SK-N-SH (cell line): ENCODE results near the gene RGS14.

ENCODE experiments used
- EZH2phosphoT487 ChIP-seq: fragments of 200-600 bp; sonication (generic); IDR thresholded peaks from 2 replicates; pipeline ENCODE4 v1.6.1; 2017; ENCODE audit warnings: low read depth, mixed run types, mild to moderate bottlenecking, antibody characterized with exemption, moderate library complexity, borderline replicate concordance
- TAF1 ChIP-seq: IDR thresholded peaks from 2 replicates; pipeline ENCODE4 v1.6.1; 2012; ENCODE audit warnings: low read depth, mild to moderate bottlenecking, low read length, moderate library complexity, borderline replicate concordance

GRCh38 chr5:177378884-177379883 is 21.5 kb downstream of the RGS14 start:
- TF ChIP-seq EZH2phosphoT487 (no peak), TAF1 (no peak)
